NAMALWA (cell line): ENCODE measurements around the gene NTHL1.
"Not testable (repeated sequence)": the region's sequence is repeated elsewhere in the genome, so short reads cannot be mapped to it uniquely, and the experiment has no call there.

Source experiments
- DNase-seq: peaks from one replicate; pipeline ENCODE4 v3.0.0-alpha.2; 2015; ENCODE audit warnings: low spot score

NTHL1 gene

GRCh38 chr16:2028146-2028545, 19.5 kb downstream of the NTHL1 start:
- DNase-seq, result no peak

DNA sequence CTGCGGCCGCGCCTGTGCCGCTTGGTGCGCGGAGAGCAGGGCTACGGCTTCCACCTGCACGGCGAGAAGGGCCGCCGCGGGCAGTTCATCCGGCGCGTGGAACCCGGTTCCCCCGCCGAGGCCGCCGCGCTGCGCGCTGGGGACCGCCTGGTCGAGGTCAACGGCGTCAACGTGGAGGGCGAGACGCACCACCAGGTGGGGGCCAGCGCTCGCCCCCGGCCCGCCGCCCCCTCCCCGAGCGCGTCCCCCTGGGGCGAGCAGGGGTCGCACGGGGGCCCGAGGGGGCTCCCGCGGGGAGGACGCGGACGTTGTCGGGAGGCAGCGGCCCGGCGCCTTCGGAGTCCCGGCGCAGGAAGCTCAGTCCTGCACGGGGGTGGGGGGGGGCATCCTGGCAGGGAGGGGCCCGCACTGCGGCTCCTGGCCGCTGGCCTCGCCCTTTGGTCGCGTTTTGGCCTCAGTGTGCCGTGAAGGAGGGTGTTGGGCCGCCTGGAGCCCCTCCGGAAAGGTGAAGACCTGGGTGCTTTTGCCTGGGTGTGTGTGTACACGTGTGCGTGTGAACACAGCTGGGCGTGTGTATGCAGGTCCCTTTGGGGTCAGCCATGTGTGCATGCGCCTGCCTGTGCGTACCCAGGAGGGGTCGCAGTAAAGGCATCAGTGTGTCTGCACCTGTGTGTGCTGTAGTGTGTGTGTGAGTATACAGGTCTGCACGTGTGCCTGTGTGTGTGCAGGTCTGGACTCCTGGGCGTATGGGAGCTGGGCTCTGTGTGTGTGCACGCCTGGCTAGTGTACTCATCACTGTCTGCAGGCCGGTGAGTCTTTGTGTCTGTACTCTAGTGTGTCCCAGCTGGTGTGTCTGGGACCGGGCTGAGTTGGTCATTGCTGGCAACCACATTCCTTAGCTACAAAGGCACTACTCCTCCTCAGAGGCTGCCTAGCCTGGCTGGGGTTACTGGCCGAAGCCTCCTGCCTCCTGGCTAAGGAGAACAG, 20.3 kb downstream of the NTHL1 start:
- DNase-seq, result peak; percentile 38

GRCh38 chr16:2026461-2027023, 21.1 kb downstream of the NTHL1 start, which contains the start of gene NHERF2:
Gene NHERF2 (plus strand): TSS chr16:2026902. CDS start chr16:2027006, 104 bp downstream.
- no peak for DNase-seq

GRCh38 chr16:2025878-2026460, 21.7 kb downstream of the NTHL1 start:
- DNase-seq, result no peak

DNA sequence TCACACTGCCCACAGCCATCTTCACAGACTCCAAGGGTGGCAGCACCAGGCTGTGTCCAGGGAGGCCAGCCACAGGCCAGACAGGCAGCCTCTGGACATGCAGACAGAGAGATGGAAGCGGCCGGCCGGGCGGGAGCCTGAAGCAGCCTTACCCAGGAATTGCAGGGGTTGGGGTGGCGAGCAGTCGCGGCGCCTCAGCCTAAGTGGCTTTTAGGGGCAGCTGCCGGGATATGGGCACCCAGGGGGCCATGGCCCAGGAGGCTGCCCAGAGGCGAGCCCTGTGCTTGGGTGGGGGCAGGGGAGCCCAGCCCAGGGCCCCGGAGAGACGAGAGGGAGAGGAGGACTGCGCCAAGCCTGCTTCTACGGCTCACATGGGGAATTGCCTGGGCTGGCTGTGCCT, 22.4 kb downstream of the NTHL1 start:
- no peak for DNase-seq

GRCh38 chr16:2024032-2024420, 23.6 kb downstream of the NTHL1 start:
- DNase-seq, result no peak

DNA sequence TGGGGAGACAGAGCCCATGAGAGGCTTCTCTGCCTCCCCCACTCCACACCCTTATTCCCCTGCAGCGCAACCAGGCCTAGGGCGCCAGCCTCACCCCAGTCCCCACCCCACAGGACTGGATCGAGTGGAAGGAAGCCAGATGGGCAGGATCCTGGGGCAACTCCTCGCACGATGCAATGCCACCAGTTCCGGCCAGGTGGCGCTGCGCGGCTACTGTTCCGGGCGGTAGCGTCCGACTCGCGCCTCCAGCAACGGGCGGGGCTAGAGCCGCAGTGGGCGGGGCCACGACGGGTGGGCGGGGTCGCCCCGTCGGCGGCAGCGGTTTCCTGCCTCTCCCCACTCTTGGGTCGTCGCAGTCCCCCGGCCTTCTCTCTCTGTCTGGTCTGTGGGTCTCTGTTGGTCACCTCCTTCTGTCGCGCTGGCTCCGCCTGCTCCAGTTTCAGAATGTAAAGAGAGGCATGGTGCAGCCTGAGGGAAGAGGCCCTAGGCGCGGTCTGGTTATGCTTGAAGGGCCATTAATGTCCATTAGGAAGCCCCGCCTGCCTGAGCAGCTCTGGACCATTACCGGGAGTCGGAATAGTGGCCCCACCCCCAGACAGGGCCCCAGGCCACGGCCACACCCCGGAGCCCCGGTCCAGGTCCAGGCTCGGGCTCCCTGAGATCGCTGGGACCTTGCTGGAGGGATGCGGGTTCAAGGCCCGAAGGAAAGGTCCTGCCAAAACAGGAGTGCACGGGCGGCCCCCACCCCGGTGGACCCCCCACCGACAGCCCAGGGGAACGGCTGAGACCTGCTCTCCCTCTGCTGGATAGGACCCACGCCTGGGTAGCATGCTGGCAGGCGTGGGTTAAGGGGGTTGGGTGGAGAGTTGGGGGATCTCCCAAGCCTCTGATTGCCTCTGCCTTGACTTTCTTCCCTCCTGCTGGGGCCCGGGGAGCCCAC, 24.3 kb downstream of the NTHL1 start:
- DNase-seq, result peak; percentile 92

- no peak for DNase-seq
These were observed 24.9 kb downstream of the NTHL1 start for GRCh38 chr16:2022723-2023091.

- DNase-seq, result no peak
These were observed 27.5 kb downstream of the NTHL1 start for GRCh38 chr16:2019921-2020831.

DNA sequence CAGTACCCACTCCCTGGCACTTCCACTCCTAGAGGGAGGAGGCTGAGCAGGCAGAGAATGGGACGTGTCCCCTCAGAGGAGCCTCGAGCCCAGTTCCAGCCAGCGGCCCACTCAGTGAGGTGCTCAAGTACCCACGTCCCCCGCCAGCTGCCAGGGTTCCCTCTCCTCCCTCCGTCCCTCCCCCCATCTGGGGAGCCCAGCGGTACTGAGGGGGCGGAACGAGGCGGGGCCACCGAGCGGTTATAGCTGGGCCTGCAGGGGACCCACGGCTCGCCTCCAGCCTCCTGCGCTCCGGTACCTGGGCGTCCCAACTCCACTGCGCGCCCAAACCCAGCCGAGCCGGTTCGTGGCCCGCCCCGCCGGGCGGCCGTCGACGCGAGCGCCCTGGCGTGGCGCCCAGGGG, 28.1 kb downstream of the NTHL1 start, which contains the start of gene NPW:
Gene NPW, plus strand, starts transcription at position 268 of the 403 bp plus-strand sequence.
- peak; percentile 36 for DNase-seq

- DNase-seq, result peak; percentile 50
These were observed 31.2 kb downstream of the NTHL1 start for GRCh38 chr16:2016407-2016922.

GRCh38 chr16:2015947-2016208, 31.8 kb downstream of the NTHL1 start:
- DNase-seq, result no peak

DNA sequence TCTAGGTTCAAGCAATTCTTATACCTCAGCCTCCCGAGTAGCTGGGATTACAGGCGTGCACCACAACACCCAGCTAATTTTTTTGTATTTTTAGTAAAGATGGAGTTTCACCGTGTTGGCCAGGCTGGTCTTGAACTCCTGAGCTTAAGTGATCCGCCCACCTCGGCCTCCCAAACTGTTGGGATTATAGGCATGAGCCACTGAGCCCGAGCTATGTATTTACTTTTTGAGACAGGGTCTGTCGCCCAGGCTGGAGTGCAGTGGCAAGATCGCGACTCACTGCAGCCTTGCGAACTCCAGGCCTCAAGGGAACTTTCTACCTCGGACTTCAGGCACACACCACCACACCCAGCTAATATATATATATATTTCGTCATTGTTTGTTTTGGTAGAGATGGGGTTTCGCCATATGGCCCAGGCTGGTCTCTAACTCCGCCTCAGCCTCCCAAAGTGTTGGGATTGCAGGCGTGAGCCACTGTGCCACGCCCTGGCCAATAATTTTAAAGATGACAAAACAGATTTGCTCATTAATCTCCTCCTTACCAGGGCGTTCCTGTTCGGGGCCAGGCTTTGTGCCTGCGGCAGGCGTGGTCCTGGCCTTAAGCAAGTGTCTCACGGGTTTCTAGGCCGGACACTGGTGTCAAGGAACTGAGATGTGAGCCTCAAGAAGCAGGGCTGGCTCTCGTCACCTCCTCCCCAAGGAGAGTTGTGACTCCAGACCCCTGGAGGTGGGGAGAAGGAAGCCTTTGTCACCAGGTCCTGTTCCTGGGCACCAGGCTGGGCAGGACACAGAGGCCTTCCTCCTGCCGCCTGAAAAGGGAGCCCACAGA, 32.3 kb downstream of the NTHL1 start:
- DNase-seq, result no peak

DNA sequence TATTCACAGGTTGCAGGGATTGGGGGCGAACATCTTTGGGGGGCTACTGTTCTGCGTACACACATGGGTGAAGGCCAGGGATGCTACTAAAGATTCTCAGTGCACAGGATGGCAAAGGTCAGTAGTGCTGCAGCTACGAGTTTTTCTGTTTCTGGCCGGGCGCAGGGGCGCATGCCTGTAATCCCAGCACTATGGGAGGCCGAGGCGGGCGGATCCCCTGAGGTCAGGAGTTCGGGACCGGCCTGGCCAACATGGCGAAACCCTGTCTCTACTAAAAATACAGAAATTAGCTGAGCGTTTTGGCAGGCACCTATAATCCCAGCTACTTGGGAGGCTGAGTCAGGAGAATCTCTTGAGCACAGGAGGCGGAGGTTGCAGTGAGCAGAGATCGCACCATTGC, 34.1 kb downstream of the NTHL1 start:
- DNase-seq, result no peak

- not testable (repeated sequence) for DNase-seq
These were observed 35.9 kb downstream of the NTHL1 start for GRCh38 chr16:2011726-2012125.

DNA sequence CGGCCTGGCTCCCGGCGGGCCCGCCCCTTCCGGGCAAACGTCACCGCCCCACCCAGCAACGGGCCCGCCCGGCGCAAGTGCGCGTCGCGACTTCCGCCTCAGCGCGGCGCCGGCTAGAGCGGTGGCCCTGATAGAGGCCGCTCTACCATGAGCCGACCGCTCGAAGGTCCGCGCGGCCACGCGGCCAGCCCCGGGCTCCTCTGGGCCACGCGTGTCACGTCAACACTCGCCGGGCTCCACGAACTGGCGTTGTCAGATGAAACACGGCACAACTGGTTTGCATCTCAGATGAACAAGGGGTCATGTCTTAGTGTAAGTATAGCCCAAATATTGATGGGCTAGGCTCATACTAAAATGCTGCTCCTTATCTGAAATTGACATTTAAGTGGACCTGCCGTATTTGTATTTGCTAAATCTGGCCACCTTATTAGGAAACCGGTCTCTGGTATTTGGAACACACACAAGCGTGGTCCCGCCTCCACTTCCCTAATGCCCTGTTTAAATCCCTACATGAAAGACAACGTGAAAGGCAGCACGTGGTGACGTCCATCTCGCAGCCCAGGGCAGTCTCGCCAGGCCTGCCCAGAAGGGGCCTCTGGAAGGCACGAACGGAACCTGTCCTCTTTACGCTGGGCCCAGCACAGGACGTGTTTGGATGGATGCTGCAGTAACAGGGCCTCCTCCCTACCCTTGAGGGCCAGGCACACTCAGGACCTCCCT, 37.7 kb downstream of the NTHL1 start, which contains the start of gene ZNF598:
Gene ZNF598, minus strand, starts transcription at position 31 of the 720 bp plus-strand sequence.
- peak; percentile 88 for DNase-seq

- DNase-seq, result peak; percentile 45
These were observed 38.4 kb downstream of the NTHL1 start for GRCh38 chr16:2009164-2009711.

- DNase-seq, result peak; percentile 54
These were observed 38.9 kb downstream of the NTHL1 start for GRCh38 chr16:2008631-2009163.
